ENCODE results near the gene UTP25.

GRCh38 chr1:209827384-209828262, at the start of gene UTP25:
- TF ChIP-seq CTCF (IDR thresholded peaks at IDR 0.05): peak; percentile 74 to 87 (median 76)
- TF ChIP-seq POLR2A (IDR thresholded peaks at IDR 0.05; ENCODE audit: low read depth): no peak
- peak; percentile 83 to 98 for TF ChIP-seq POLR2AphosphoS5 (IDR thresholded peaks at IDR 0.05)
